Measurements from ENCODE around the gene SLC35F4. TPM values are rescaled to one million over a fixed set of nuclear protein-coding genes. Genes with fewer than 3 reads are reported as not detected.

Gene SLC35F4
- total and polyA plus RNA-seq, 2 of the 4 experiments (the other 2 are of a cell fraction), result not detected

GRCh38 chr14:57871459-57872080 is 5.7 kb upstream of the SLC35F4 start:
- no peak overlapping the region for H3K4me2 ChIP-seq (ENCODE audit: low read depth, low read length)
- no peak overlapping the region for H4K8ac ChIP-seq (ENCODE audit: low read depth in 2 of 2, low read length in 2 of 2)
- no peak overlapping the region for H3K9ac ChIP-seq (ENCODE audit: low read depth, low read length)
- H3K18ac ChIP-seq (ENCODE audit: low read depth, low read length), result no peak overlapping the region
- H2AFZ ChIP-seq (replicated peaks; ENCODE audit: low read length, poor library complexity), result no peak overlapping the region
- DNase-seq (peak; percentile 28), ATAC-seq (ENCODE audit: low read depth) (peak; percentile 46)
- no peak overlapping the region for H3K4ac ChIP-seq (ENCODE audit: low read depth, low read length)
- ChIA-PET CTCF (interaction anchor here (0.9 to 1.3 kb wide), 3 partner anchors 14 to 387 kb away, joined by 3 read pairs; no protein-coding TSS in a partner anchor), POLR2A (ENCODE audit: unreplicated experiment) (no interaction called here)
- no peak overlapping the region for H2AK9ac ChIP-seq (replicated peaks; ENCODE audit: low read depth, low read length, poor library complexity)
- H2BK20ac ChIP-seq (ENCODE audit: low read depth, low read length), result no peak overlapping the region
- H4K20me1 ChIP-seq (ENCODE audit: insufficient read depth, low read length), result no peaks in the 10 kb centered on the region
- H4K5ac ChIP-seq (ENCODE audit: low read depth, low read length), result no peak overlapping the region
- no peak overlapping the region for H2BK15ac ChIP-seq (ENCODE audit: low read depth, low read length)
- no peaks in the 10 kb centered on the region for H3K9me1 ChIP-seq (ENCODE audit: insufficient read depth, low read length)
- WGBS, 2 experiments (ENCODE audit: extremely low coverage in 2 of 2, insufficient read length in 1 of 2), result no CpG with 5 or more reads among the region's 2 CpGs
- no peak overlapping the region for H3K4me3 ChIP-seq (ENCODE audit: insufficient read depth, low read depth, low read length)
- intact Hi-C loops (cut with micrococcal nuclease) (no loop called here), in situ Hi-C loops (cut with MboI; ENCODE audit: low sequenced_read_pairs) (no loop called here), dilution Hi-C loops (cut with HindIII; ENCODE audit: low sequenced_read_pairs, unreplicated experiment) (no loop called here)
- no peaks in the 10 kb centered on the region for H3K4me1 ChIP-seq (ENCODE audit: control insufficient read depth, insufficient read depth, low read length)
- no peak overlapping the region for H3K23ac ChIP-seq (ENCODE audit: low read depth, low read length)
- no peaks in the 10 kb centered on the region for H3K9me3 ChIP-seq (ENCODE audit: control insufficient read depth, insufficient read depth, low read length)
- no peak overlapping the region for H3K56ac ChIP-seq (ENCODE audit: extremely low read depth, insufficient read depth, low read length)
- H3K14ac ChIP-seq (replicated peaks; ENCODE audit: low read depth, low read length), result no peak overlapping the region
- H3K27ac ChIP-seq (ENCODE audit: insufficient read depth, low read length), result no peak overlapping the region
- H2BK5ac ChIP-seq (ENCODE audit: low read depth, low read length, poor library complexity, severe bottlenecking), result no peak overlapping the region
- no peaks in the 10 kb centered on the region for H3K36me3 ChIP-seq (ENCODE audit: control insufficient read depth, insufficient read depth, low read length)
- BruUV-seq (replicated peaks), result no TSS peak
- H2BK120ac ChIP-seq (ENCODE audit: low read depth, low read length), result no peak overlapping the region
- H3K79me1 ChIP-seq (ENCODE audit: low read depth in 1 of 2, low read length in 2 of 2), result no peaks in the 10 kb centered on the region
- H3K27me3 ChIP-seq (ENCODE audit: control insufficient read depth, insufficient read depth, low read length), result peaks cover 2% of the 10 kb centered on the region; the same call in 1 of the 2 replicates
- peak; percentile 31; the same call in 1 of the 2 replicates for TF ChIP-seq RAD21 (IDR thresholded peaks at IDR 0.05; ENCODE audit: low read length)
- peak; percentile 51 for TF ChIP-seq SMC3 (IDR thresholded peaks at IDR 0.05; ENCODE audit: low read depth, low read length)
- no peak for TF ChIP-seq RFX5 (IDR thresholded peaks at IDR 0.05; ENCODE audit: low read depth, low read length)
- no peak for TF ChIP-seq MAZ (IDR thresholded peaks at IDR 0.05; ENCODE audit: borderline replicate concordance, low read depth, low read length)
- no peak for TF ChIP-seq NFE2L2 (IDR thresholded peaks at IDR 0.05; ENCODE audit: low read depth, low read length)
- TF ChIP-seq CTCF (conservative IDR thresholded peaks at IDR 0.05; ENCODE audit: low read depth, low read length), result peak; percentile 53
- H2AK5ac ChIP-seq (ENCODE audit: low read depth, low read length), result no peak overlapping the region
- no peak overlapping the region for H4K91ac ChIP-seq (ENCODE audit: insufficient read depth, low read depth, low read length)
